IMR-90 (cell line): Measurements from ENCODE around the gene OTOGL. TPM values are rescaled to one million over a fixed set of nuclear protein-coding genes. Genes with fewer than 3 reads are reported as not detected.

Source experiments
- ATAC-seq: fragments of 200-7000 bp; cut with Tn5 transposase; 2 replicates; pipeline ENCODE4 v1.9.1; 2020; ENCODE audit warnings: low read depth, mild to moderate bottlenecking, moderate library complexity
- BruUV-seq: library from RNA; stranded (reverse); fragments of 400-500 nt; replicated peaks from 2 replicates; lab custom pipeline; 2021; lab: Mats Ljungman, UMichigan
- CTCF ChIA-PET: fragments of 300-600 bp; formaldehyde crosslinking; extraction: SDS; loops from one replicate; lab custom pipeline; 2021; ENCODE audit warnings: antibody characterized with exemption; lab: Yijun Ruan, JAX
- POLR2A ChIA-PET: fragments of 300-600 bp; sonication (Branson Sonifier 250); formaldehyde crosslinking; loops from one replicate; lab custom pipeline; 2022; ENCODE audit warnings: antibody characterized with exemption; ENCODE audit not compliant: unreplicated experiment; lab: Charles Lee
- DNase-seq: peaks from one replicate; pipeline ENCODE4 v3.0.0; 2013
- H2AFZ ChIP-seq: replicated peaks from 2 replicates; pipeline ENCODE3; 2013; ENCODE audit warnings: low read length, mild to moderate bottlenecking; ENCODE audit not compliant: poor library complexity
- H2AK5ac ChIP-seq: 2 replicates; pipeline ENCODE4 v1.6.1; 2013; ENCODE audit warnings: low read depth, low read length, inconsistent platforms
- H2AK9ac ChIP-seq: replicated peaks from 2 replicates; pipeline ENCODE3; 2013; ENCODE audit warnings: mild to moderate bottlenecking, low read depth, low read length, moderate library complexity; ENCODE audit not compliant: poor library complexity
- H2BK120ac ChIP-seq: 2 replicates; pipeline ENCODE4 v1.6.1; 2013; ENCODE audit warnings: low read depth, low read length, inconsistent platforms
- H2BK15ac ChIP-seq: 3 replicates; pipeline ENCODE4 v1.6.1; 2013; ENCODE audit warnings: low read depth, low read length, inconsistent platforms
- H2BK20ac ChIP-seq: 2 replicates; pipeline ENCODE4 v1.6.1; 2013; ENCODE audit warnings: low read depth, mild to moderate bottlenecking, inconsistent platforms, low read length, moderate library complexity
- H2BK5ac ChIP-seq: 2 replicates; pipeline ENCODE4 v1.6.1; 2013; ENCODE audit warnings: mild to moderate bottlenecking, low read depth, low read length, inconsistent platforms; ENCODE audit not compliant: poor library complexity, severe bottlenecking
- H3K14ac ChIP-seq: replicated peaks from 2 replicates; pipeline ENCODE4 v1.6.1; 2013; ENCODE audit warnings: low read depth, low read length, inconsistent platforms
- H3K18ac ChIP-seq: 2 replicates; pipeline ENCODE4 v1.6.1; 2013; ENCODE audit warnings: low read depth, low read length, control low read depth
- H3K23ac ChIP-seq: 2 replicates; pipeline ENCODE4 v1.6.1; 2013; ENCODE audit warnings: low read depth, low read length, inconsistent platforms
- H3K27ac ChIP-seq: 2 replicates; pipeline ENCODE4 v1.5.1; 2013; ENCODE audit warnings: mild to moderate bottlenecking, control low read depth, low read length; ENCODE audit not compliant: insufficient read depth
- H3K27me3 ChIP-seq: 2 replicates; pipeline ENCODE4 v1.6.1; 2013; ENCODE audit warnings: low read length; ENCODE audit not compliant: control insufficient read depth, insufficient read depth
- H3K36me3 ChIP-seq: 2 replicates; pipeline ENCODE4 v1.6.1; 2013; ENCODE audit warnings: low read length, mixed read lengths; ENCODE audit not compliant: control insufficient read depth, insufficient read depth
- H3K4ac ChIP-seq: 2 replicates; pipeline ENCODE4 v1.6.1; 2013; ENCODE audit warnings: low read depth, low read length, inconsistent platforms
- H3K4me1 ChIP-seq: 2 replicates; pipeline ENCODE4 v1.6.1; 2013; ENCODE audit warnings: low read length, mixed read lengths; ENCODE audit not compliant: control insufficient read depth, insufficient read depth
- H3K4me2 ChIP-seq: 2 replicates; pipeline ENCODE4 v1.6.1; 2013; ENCODE audit warnings: low read depth, mild to moderate bottlenecking, control low read depth, low read length, moderate library complexity
- H3K4me3 ChIP-seq: 2 replicates; pipeline ENCODE4 v1.5.1; 2013; ENCODE audit warnings: low read depth, mild to moderate bottlenecking, control low read depth, low read length, moderate library complexity; ENCODE audit not compliant: insufficient read depth
- H3K56ac ChIP-seq: 2 replicates; pipeline ENCODE4 v1.6.1; 2013; ENCODE audit warnings: low read length, inconsistent platforms; ENCODE audit not compliant: insufficient read depth; ENCODE audit errors: extremely low read depth
- H3K79me1 ChIP-seq, 2 experiments: 2 replicates each; pipeline ENCODE4 v1.6.1; 2013; ENCODE audit warnings: low read length in 2 of 2, inconsistent platforms in 1 of 2, low read depth in 1 of 2
- H3K9ac ChIP-seq: 2 replicates; pipeline ENCODE4 v1.6.1; 2013; ENCODE audit warnings: low read depth, low read length, control low read depth
- H3K9me1 ChIP-seq: 2 replicates; pipeline ENCODE4 v1.6.1; 2013; ENCODE audit warnings: low read length, inconsistent platforms; ENCODE audit not compliant: insufficient read depth
- H3K9me3 ChIP-seq: 2 replicates; pipeline ENCODE4 v1.6.1; 2013; ENCODE audit warnings: low read length; ENCODE audit not compliant: control insufficient read depth, insufficient read depth
- H4K20me1 ChIP-seq: 2 replicates; pipeline ENCODE4 v1.6.1; 2013; ENCODE audit warnings: low read length, inconsistent platforms; ENCODE audit not compliant: insufficient read depth
- H4K5ac ChIP-seq: 2 replicates; pipeline ENCODE4 v1.6.1; 2013; ENCODE audit warnings: mild to moderate bottlenecking, low read depth, low read length, control low read depth
- H4K8ac ChIP-seq, 2 experiments: 2 replicates each; pipeline ENCODE4 v1.6.1; 2013; ENCODE audit warnings: low read depth in 2 of 2, low read length in 2 of 2, control low read depth in 1 of 2, inconsistent platforms in 1 of 2
- H4K91ac ChIP-seq: 2 replicates; pipeline ENCODE4 v1.6.1; 2013; ENCODE audit warnings: low read depth, low read length, inconsistent platforms; ENCODE audit not compliant: insufficient read depth
- BHLHE40 ChIP-seq: fragments of 150-350 bp; IDR thresholded peaks from 2 replicates; pipeline ENCODE4 v1.6.1; 2016; ENCODE audit warnings: mild to moderate bottlenecking, low read depth, low read length
- CEBPB ChIP-seq: IDR thresholded peaks from 2 replicates; pipeline ENCODE4 v1.6.1; 2012; ENCODE audit warnings: low read depth, low read length, improper control_type of control experiment
- ELK1 ChIP-seq: fragments of 150-350 bp; IDR thresholded peaks from 2 replicates; pipeline ENCODE4 v1.6.1; 2016; ENCODE audit warnings: low read depth, mild to moderate bottlenecking, low read length, moderate library complexity, borderline replicate concordance
- MXI1 ChIP-seq: IDR thresholded peaks from 2 replicates; pipeline ENCODE4 v1.6.1; 2012; ENCODE audit warnings: low read depth, mild to moderate bottlenecking, low read length, moderate library complexity, borderline replicate concordance
- NFE2L2 ChIP-seq: fragments of 150-350 bp; IDR thresholded peaks from 2 replicates; pipeline ENCODE4 v1.6.1; 2016; ENCODE audit warnings: low read depth, mild to moderate bottlenecking, low read length
- POLR2A ChIP-seq: IDR thresholded peaks from 2 replicates; pipeline ENCODE4 v1.6.1; 2012; ENCODE audit warnings: mild to moderate bottlenecking, low read depth, low read length
- RFX5 ChIP-seq: IDR thresholded peaks from 2 replicates; pipeline ENCODE4 v1.8.0; 2012; ENCODE audit warnings: low read depth, mild to moderate bottlenecking, low read length, moderate library complexity
- SMC3 ChIP-seq: fragments of 150-350 bp; IDR thresholded peaks from 2 replicates; pipeline ENCODE4 v1.6.1; 2016; ENCODE audit warnings: low read depth, mild to moderate bottlenecking, antibody characterized with exemption, low read length, moderate library complexity
- USF2 ChIP-seq: fragments of 150-350 bp; IDR thresholded peaks from 2 replicates; pipeline ENCODE4 v1.6.1; 2017; ENCODE audit warnings: mild to moderate bottlenecking, antibody characterized with exemption, low read length, low read depth
- WGBS, 2 experiments: methylation state at CpG; one replicate each; pipeline versions ENCODE4 v1.1.5 to v1.1.7; 2013; ENCODE audit warnings: missing lambda C conversion rate in 2 of 2; ENCODE audit not compliant: insufficient read length in 1 of 2; ENCODE audit errors: extremely low coverage in 2 of 2; 5-methylcytosine and 5-hydroxymethylcytosine counted together
- dilution Hi-C: fragments of 300-500 bp; cut with HindIII; formaldehyde crosslinking; loops from one replicate; pipeline ENCODE4 v1.14.3; 2018; ENCODE audit warnings: low sequenced_read_pairs; ENCODE audit not compliant: unreplicated experiment
- in situ Hi-C: fragments of 300-500 bp; cut with MboI; formaldehyde crosslinking; loops from 3 replicates; pipeline ENCODE4 v1.14.3; 2019; ENCODE audit warnings: low sequenced_read_pairs, inconsistent platforms, mixed read lengths
- intact Hi-C: fragments of 100-400 bp; cut with micrococcal nuclease; formaldehyde crosslinking; loops from 2 replicates; pipeline ENCODE4 v1.10.0; 2022
- polyA plus RNA-seq, 3 experiments: library from polyadenylated mRNA; depleted of rRNA; stranded (reverse); fragments of >200 nt; gene quantifications; 2 replicates each; pipeline ENCODE4 v1.2.3, GENCODE V29; 2012; ENCODE audit warnings: low replicate concordance in 1 of 3
- total RNA-seq: library from RNA; depleted of rRNA; stranded (reverse); fragments of >200 nt; gene quantifications from 2 replicates; pipeline ENCODE4 v1.2.3, GENCODE V29; 2012

Gene OTOGL
- total and polyA plus RNA-seq, 2 of the 4 experiments (the other 2 are of a cell fraction): 0.10 to 0.18 TPM

GRCh38 chr12:80101126-80101525, 1.8 kb downstream of the OTOGL start:
- no peak overlapping the region for H3K9ac ChIP-seq

More at GRCh38 chr12:80101126-80101525, 1.8 kb downstream of the OTOGL start:
- Histone ChIP-seq H2AK5ac (no peak overlapping the region), H3K14ac (no peak overlapping the region), H2AK9ac (no peak overlapping the region), H4K8ac (no peak overlapping the region), H4K91ac (no peak overlapping the region), H3K23ac (no peak overlapping the region), H3K18ac (no peak overlapping the region), H3K27me3 (no peaks in the 10 kb centered on the region), H3K79me1 (no peaks in the 10 kb centered on the region), H3K27ac (no peak overlapping the region), H4K20me1 (no peaks in the 10 kb centered on the region), H2BK20ac (no peak overlapping the region), H3K4ac (no peak overlapping the region), H3K4me2 (no peak overlapping the region), H4K5ac (no peak overlapping the region), H3K9me3 (no peaks in the 10 kb centered on the region), H2BK120ac (no peak overlapping the region), H3K36me3 (no peaks in the 10 kb centered on the region), H2BK15ac (no peak overlapping the region), H3K9me1 (no peaks in the 10 kb centered on the region), H2AFZ (no peak overlapping the region), H2BK5ac (no peak overlapping the region), H3K56ac (no peak overlapping the region), H3K4me1 (no peaks in the 10 kb centered on the region), H3K4me3 (no peak overlapping the region)
- DNase-seq (no peak), ATAC-seq (no peak)
- WGBS, 2 experiments: no CpG with 5 or more reads among the region's 2 CpGs
- dilution Hi-C loops: no loop called here
- ChIA-PET POLR2A (no interaction called here), CTCF (no interaction called here)
- in situ Hi-C loops: no loop called here
- no TSS peak for BruUV-seq
- intact Hi-C loops: no loop called here
- TF ChIP-seq ELK1 (no peak), NFE2L2 (no peak), BHLHE40 (no peak), POLR2A (no peak), MXI1 (no peak), RFX5 (no peak), SMC3 (no peak), CEBPB (no peak), USF2 (no peak)
